H1 (cell line): ENCODE results near the gene IL32. TPM values are rescaled to one million over a fixed set of nuclear protein-coding genes. Genes with fewer than 3 reads are reported as not detected.

ENCODE experiments used
- ATF2 ChIP-seq: IDR thresholded peaks from 2 replicates; pipeline ENCODE4 v1.6.1; 2012; ENCODE audit warnings: low read length, inconsistent platforms
- CHD2 ChIP-seq: IDR thresholded peaks from 2 replicates; pipeline ENCODE4 v1.6.1; 2012; ENCODE audit warnings: low read length, improper control_type of control experiment
- CREB1 ChIP-seq: IDR thresholded peaks from 2 replicates; pipeline ENCODE4 v1.6.1; 2012; ENCODE audit warnings: inconsistent platforms
- EP300 ChIP-seq, 2 experiments: IDR thresholded peaks; 1 replicate in 1 of 2; 2 replicates in 1 of 2; pipeline ENCODE4 v1.6.1; 2011 to 2012; ENCODE audit warnings: low read depth in 2 of 2, low read length in 2 of 2, mild to moderate bottlenecking in 2 of 2, borderline replicate concordance in 1 of 2, inconsistent platforms in 1 of 2, moderate library complexity in 1 of 2
- JUN ChIP-seq: IDR thresholded peaks from 2 replicates; pipeline ENCODE4 v1.6.1; 2011; ENCODE audit warnings: low read depth, mild to moderate bottlenecking, improper control_type of control experiment, low read length
- JUND ChIP-seq: IDR thresholded peaks from 2 replicates; pipeline ENCODE4 v1.6.1; 2011; ENCODE audit warnings: mild to moderate bottlenecking, improper control_type of control experiment, low read length
- NANOG ChIP-seq: IDR thresholded peaks from 2 replicates; pipeline ENCODE4 v1.6.1; 2011; ENCODE audit warnings: low read length, low read depth, mild to moderate bottlenecking, inconsistent platforms; ENCODE audit not compliant: insufficient read depth, poor library complexity, severe bottlenecking
- POLR2A ChIP-seq, 2 experiments: IDR thresholded peaks; 1 replicate in 1 of 2; 2 replicates in 1 of 2; pipeline ENCODE4 v1.6.1; 2011; ENCODE audit warnings: low read depth in 2 of 2, low read length in 2 of 2, mild to moderate bottlenecking in 2 of 2; ENCODE audit errors: control extremely low read depth in 1 of 2
- POLR2AphosphoS5 ChIP-seq: IDR thresholded peaks from 2 replicates; pipeline ENCODE4 v1.6.1; 2011; ENCODE audit warnings: low read depth, low read length
- POU5F1 ChIP-seq: IDR thresholded peaks from 2 replicates; pipeline ENCODE4 v1.6.1; 2011; ENCODE audit warnings: low read depth, mild to moderate bottlenecking, low read length, moderate library complexity
- SAP30 ChIP-seq: fragments of 300-600 bp; sonication (generic); IDR thresholded peaks from 2 replicates; pipeline ENCODE4 v1.7.1; 2012; ENCODE audit warnings: low read length, moderate library complexity, mild to moderate bottlenecking, inconsistent platforms; ENCODE audit not compliant: insufficient read depth, insufficient replicate concordance
- SP1 ChIP-seq: IDR thresholded peaks from 2 replicates; pipeline ENCODE4 v1.6.1; 2011; ENCODE audit warnings: low read depth, low read length
- TAF1 ChIP-seq: IDR thresholded peaks from 2 replicates; pipeline ENCODE4 v1.6.1; 2011; ENCODE audit warnings: mild to moderate bottlenecking, low read depth, low read length
- YY1 ChIP-seq: IDR thresholded peaks from 2 replicates; pipeline ENCODE4 v1.6.1; 2011; ENCODE audit warnings: low read depth, mild to moderate bottlenecking, low read length
- polyA plus RNA-seq, 7 experiments: library from polyadenylated mRNA; depleted of rRNA in 3 of 7; stranded (reverse) in 5 of 7; unstranded in 2 of 7; fragments of >200 nt in 5 of 7; fragments of 200-250 nt in 2 of 7; gene quantifications; 1 replicate in 5 of 7; 2 replicates in 1 of 7; 4 replicates in 1 of 7; pipeline versions ENCODE4 v1.2.1 to v1.2.3, GENCODE V29; 2011 to 2013; ENCODE audit warnings: missing spikeins in 2 of 7, mixed read lengths in 2 of 7
- total RNA-seq: library from RNA; stranded (reverse); fragmentation: NEBNext Ultra II Directional; extraction: Animal tissue kit (Norgen Biotek cat#: 25700); gene quantifications from 2 replicates; pipeline ENCODE4 v1.2.1, GENCODE V29; 2021
- TF ChIP-seq, protein P1 (sequence below): IDR thresholded peaks from 2 replicates; pipeline ENCODE4 v1.6.1; 2012; ENCODE audit warnings: inconsistent platforms

Gene IL32
- total and polyA plus RNA-seq, 2 of the 8 experiments (the other 6 are each of a cell fraction or from before 2014, with no cell fraction given) = 2.7 to 5.0 TPM

DNA sequence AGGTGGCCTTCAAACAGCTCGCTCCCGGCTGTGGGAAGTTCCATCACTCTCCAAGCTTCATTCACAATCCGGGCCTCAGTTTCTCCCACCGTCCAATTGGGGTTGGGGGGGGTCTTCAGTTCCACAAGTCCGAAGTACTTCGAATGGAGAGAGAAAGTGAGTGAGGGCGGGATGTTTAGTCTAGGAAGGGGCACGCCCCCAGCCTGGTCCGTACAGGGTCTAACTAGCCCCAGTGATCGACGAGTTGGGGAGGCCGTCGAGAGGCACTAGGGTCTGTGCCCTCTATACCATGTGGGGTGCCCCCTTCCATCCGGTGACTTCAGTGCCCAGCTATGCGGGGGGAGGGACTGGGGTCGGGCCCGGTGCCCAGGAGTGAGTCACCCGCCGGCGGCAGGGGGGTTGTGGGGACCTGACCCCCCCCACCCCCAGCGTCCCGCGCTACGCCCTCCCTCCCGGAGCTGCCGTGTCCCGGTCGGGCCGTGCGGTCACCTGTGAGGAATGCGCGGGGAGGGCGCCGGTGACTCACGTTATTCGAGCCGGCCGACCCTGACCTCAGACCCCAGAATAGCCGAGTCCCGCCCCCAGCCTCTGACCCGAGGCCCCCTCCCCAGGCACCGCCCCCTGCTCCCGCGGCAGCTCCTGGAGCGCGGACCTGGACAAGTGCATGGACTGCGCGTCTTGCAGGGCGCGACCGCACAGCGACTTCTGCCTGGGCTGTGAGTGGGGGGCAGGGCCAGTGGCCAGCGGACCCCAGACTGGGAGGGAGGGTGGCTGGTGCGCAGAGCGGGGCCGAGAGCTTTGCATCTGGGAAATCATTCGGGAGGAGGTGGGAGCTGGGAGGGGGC is 44.6 kb upstream of the IL32 start (continued):
- TF ChIP-seq ATF2 (0 out of 2 replicates have a peak, but pooled peaks have one; percentile 56), SAP30 (peak; percentile 52), JUND (peak; percentile 92), NANOG (no peak), POU5F1 (no peak), CHD2 (peak; percentile 33; the same call in 1 of the 2 replicates), POLR2A (IDR thresholded peaks at IDR 0.05; ENCODE audit: control extremely low read depth in 1 of 2, low read depth in 2 of 2, low read length in 2 of 2) (peak in 1 of 2 experiments; percentile 12; a peak in 2 of 3 replicates), SP1 (no peak), CREB1 (peak; percentile 65), TAF1 (0 out of 2 replicates have a peak, but pooled peaks have one; percentile 68), POLR2AphosphoS5 (no peak; the same call in none of the 2 replicates), YY1 (no peak), JUN (peak; percentile 87), EP300 (IDR thresholded peaks at IDR 0.05; ENCODE audit: borderline replicate concordance in 1 of 2, low read depth in 2 of 2, low read length in 2 of 2) (no peak)
- TF ChIP-seq, protein P1, sequence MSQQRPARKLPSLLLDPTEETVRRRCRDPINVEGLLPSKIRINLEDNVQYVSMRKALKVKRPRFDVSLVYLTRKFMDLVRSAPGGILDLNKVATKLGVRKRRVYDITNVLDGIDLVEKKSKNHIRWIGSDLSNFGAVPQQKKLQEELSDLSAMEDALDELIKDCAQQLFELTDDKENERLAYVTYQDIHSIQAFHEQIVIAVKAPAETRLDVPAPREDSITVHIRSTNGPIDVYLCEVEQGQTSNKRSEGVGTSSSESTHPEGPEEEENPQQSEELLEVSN = 0 out of 2 replicates have a peak, but pooled peaks have one; percentile 21
- TF ChIP-seq, all 59 proteins: peak for 14
